ENCODE results near the gene GRIN2A. TPM values are rescaled to one million over a fixed set of nuclear protein-coding genes. Genes with fewer than 3 reads are reported as not detected.

Gene GRIN2A
- total and polyA plus RNA-seq, 2 donors (not counting 3 experiments of a cell fraction or from before 2014, with no cell fraction given): not detected

DNA sequence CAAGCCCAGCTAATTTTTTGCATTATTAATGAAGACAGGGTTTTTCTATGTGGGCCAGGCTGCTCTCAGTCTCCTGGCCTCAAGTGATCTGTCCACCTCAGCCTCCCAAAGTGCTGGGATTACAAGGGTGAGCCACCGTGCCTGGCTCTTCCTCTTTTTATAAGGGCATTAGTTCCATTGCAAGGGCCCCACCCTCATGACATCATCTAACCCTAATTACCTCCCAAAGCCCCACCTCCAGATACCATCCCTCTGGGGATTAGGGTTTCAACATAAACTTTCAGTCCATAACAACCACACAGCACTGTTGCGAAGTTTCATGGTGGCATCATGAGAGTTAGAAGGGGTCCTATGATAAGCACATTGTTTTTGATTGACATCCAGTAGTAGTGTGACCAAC is 277.7 kb downstream of the GRIN2A start:
- ChIA-PET CTCF (no interaction called here), POLR2A (no interaction called here)
- TF ChIP-seq, protein P1, sequence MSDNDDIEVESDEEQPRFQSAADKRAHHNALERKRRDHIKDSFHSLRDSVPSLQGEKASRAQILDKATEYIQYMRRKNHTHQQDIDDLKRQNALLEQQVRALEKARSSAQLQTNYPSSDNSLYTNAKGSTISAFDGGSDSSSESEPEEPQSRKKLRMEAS (IDR thresholded peaks at IDR 0.05; ENCODE audit: insufficient read depth, insufficient read length): no peak
- no peak for TF ChIP-seq EZH2 (IDR thresholded peaks at IDR 0.05; ENCODE audit: borderline replicate concordance, low read depth, low read length, severe bottlenecking)
- Histone ChIP-seq H3K4me3 (replicated peaks in 1 of 3; ENCODE audit: insufficient read depth in 1 of 3, low read depth in 1 of 3, low read length in 3 of 3) (no peak overlapping the region), H3K4me1 (ENCODE audit: control insufficient read depth, extremely low read depth, insufficient read depth, low read length) (no peaks in the 10 kb centered on the region), H4K20me1 (replicated peaks; ENCODE audit: control insufficient read depth, extremely low read depth, insufficient read depth, low read length) (no peaks in the 10 kb centered on the region), H3K9me1 (replicated peaks; ENCODE audit: control insufficient read depth, extremely low read depth, insufficient read depth, low read length) (no peaks in the 10 kb centered on the region), H3K9ac (replicated peaks; ENCODE audit: extremely low read depth, insufficient read depth, low read length) (no peak overlapping the region), H3K9me3 (replicated peaks; ENCODE audit: control insufficient read depth, insufficient read depth, low read length) (no peaks in the 10 kb centered on the region), H3K4me2 (ENCODE audit: insufficient read depth, low read length) (no peak overlapping the region), H2AFZ (ENCODE audit: low read depth, low read length) (no peak overlapping the region), H3K27ac (ENCODE audit: insufficient read depth, low read depth, low read length) (no peak overlapping the region), H3K36me3 (ENCODE audit: control insufficient read depth in 2 of 2, extremely low read depth in 1 of 2, insufficient read depth in 2 of 2, low read length in 2 of 2) (no peaks in the 10 kb centered on the region), H3K27me3 (ENCODE audit: control insufficient read depth in 2 of 2, insufficient read depth in 2 of 2, low read length in 2 of 2) (no peaks in the 10 kb centered on the region), H3K79me2 (ENCODE audit: control insufficient read depth, insufficient read depth, low read length) (no peaks in the 10 kb centered on the region)
- no TSS peak for BruUV-seq (replicated peaks)
- dilution Hi-C loops (cut with MboI; ENCODE audit: extremely low pct_ligation_motif_present, low sequenced_read_pairs): no loop called here
- intact Hi-C loops (cut with micrococcal nuclease): no loop called here
- DNase-seq (ENCODE audit: low read depth, low spot score) (no peak), FAIRE-seq (no peak)

DNA sequence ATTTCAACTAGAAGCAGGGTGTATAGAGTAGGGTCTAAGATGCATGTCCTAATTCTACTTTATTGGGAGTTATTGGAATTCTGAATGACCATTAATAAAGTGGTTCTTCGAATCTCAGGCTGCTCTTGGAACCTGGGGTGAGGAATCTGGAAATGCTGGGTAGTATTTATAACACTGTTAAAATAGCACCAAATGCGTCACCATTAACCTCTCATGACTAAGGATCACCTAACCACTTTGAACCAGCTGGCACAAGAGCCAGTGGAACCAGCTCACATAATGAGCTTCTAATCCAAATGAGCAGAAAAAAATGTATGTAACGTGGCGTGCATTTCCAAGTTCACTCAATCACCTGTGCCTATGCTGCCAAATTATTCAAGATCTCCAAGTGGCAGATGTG is 281.7 kb downstream of the GRIN2A start:
- DNase-seq (ENCODE audit: low read depth, low spot score) (no peak), FAIRE-seq (no peak)
- dilution Hi-C loops (cut with MboI; ENCODE audit: extremely low pct_ligation_motif_present, low sequenced_read_pairs): no loop called here
- Histone ChIP-seq H3K9me1 (replicated peaks; ENCODE audit: control insufficient read depth, extremely low read depth, insufficient read depth, low read length) (no peaks in the 10 kb centered on the region), H3K4me1 (ENCODE audit: control insufficient read depth, extremely low read depth, insufficient read depth, low read length) (no peaks in the 10 kb centered on the region), H2AFZ (ENCODE audit: low read depth, low read length) (no peak overlapping the region), H3K4me3 (replicated peaks in 1 of 3; ENCODE audit: insufficient read depth in 1 of 3, low read depth in 1 of 3, low read length in 3 of 3) (no peak overlapping the region), H3K36me3 (ENCODE audit: control insufficient read depth in 2 of 2, extremely low read depth in 1 of 2, insufficient read depth in 2 of 2, low read length in 2 of 2) (no peaks in the 10 kb centered on the region), H4K20me1 (replicated peaks; ENCODE audit: control insufficient read depth, extremely low read depth, insufficient read depth, low read length) (no peaks in the 10 kb centered on the region), H3K9ac (replicated peaks; ENCODE audit: extremely low read depth, insufficient read depth, low read length) (no peak overlapping the region), H3K4me2 (ENCODE audit: insufficient read depth, low read length) (no peak overlapping the region), H3K79me2 (ENCODE audit: control insufficient read depth, insufficient read depth, low read length) (no peaks in the 10 kb centered on the region), H3K27ac (ENCODE audit: insufficient read depth, low read depth, low read length) (no peak overlapping the region), H3K9me3 (replicated peaks; ENCODE audit: control insufficient read depth, insufficient read depth, low read length) (no peaks in the 10 kb centered on the region), H3K27me3 (ENCODE audit: control insufficient read depth in 2 of 2, insufficient read depth in 2 of 2, low read length in 2 of 2) (no peaks in the 10 kb centered on the region)
- POLR2A ChIA-PET: no interaction called here
- no TSS peak for BruUV-seq (replicated peaks)
- CTCF ChIA-PET: no interaction called here
- no peak for TF ChIP-seq GATA2 (IDR thresholded peaks at IDR 0.05; ENCODE audit: insufficient read depth, insufficient read length, low read depth, low read length)
- TF ChIP-seq JUN (IDR thresholded peaks at IDR 0.05; ENCODE audit: borderline replicate concordance, insufficient read depth, insufficient read length, low read depth): no peak
- TF ChIP-seq, protein P1 (IDR thresholded peaks at IDR 0.05; ENCODE audit: insufficient read depth, insufficient read length): no peak
- TF ChIP-seq POLR2AphosphoS5 (IDR thresholded peaks at IDR 0.05; ENCODE audit: insufficient read depth, low read depth, low read length): no peak
- TF ChIP-seq FOS (IDR thresholded peaks at IDR 0.05; ENCODE audit: borderline replicate concordance, insufficient read depth, low read length): no peak
- TF ChIP-seq, protein P2, sequence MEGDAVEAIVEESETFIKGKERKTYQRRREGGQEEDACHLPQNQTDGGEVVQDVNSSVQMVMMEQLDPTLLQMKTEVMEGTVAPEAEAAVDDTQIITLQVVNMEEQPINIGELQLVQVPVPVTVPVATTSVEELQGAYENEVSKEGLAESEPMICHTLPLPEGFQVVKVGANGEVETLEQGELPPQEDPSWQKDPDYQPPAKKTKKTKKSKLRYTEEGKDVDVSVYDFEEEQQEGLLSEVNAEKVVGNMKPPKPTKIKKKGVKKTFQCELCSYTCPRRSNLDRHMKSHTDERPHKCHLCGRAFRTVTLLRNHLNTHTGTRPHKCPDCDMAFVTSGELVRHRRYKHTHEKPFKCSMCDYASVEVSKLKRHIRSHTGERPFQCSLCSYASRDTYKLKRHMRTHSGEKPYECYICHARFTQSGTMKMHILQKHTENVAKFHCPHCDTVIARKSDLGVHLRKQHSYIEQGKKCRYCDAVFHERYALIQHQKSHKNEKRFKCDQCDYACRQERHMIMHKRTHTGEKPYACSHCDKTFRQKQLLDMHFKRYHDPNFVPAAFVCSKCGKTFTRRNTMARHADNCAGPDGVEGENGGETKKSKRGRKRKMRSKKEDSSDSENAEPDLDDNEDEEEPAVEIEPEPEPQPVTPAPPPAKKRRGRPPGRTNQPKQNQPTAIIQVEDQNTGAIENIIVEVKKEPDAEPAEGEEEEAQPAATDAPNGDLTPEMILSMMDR (IDR thresholded peaks at IDR 0.05; ENCODE audit: extremely low read depth in 1 of 2, insufficient read depth in 1 of 2, low read depth in 1 of 2, low read length in 2 of 2): no peak
- no peak for TF ChIP-seq MYC (IDR thresholded peaks at IDR 0.05; ENCODE audit: low read depth, low read length)
- no peak for TF ChIP-seq EZH2 (IDR thresholded peaks at IDR 0.05; ENCODE audit: borderline replicate concordance, low read depth, low read length, severe bottlenecking)
- intact Hi-C loops (cut with micrococcal nuclease): no loop called here
